DND-41 (cell line): ENCODE data around the gene AVPI1.

Experiments
- CTCF ChIP-seq: IDR thresholded peaks from 2 replicates; pipeline ENCODE4 v1.5.1; 2012; ENCODE audit warnings: borderline replicate concordance, low read length, moderate library complexity, mild to moderate bottlenecking; ENCODE audit not compliant: poor library complexity, severe bottlenecking; ENCODE audit errors: extremely low read depth
- EZH2 ChIP-seq: IDR thresholded peaks from 3 replicates; pipeline ENCODE4 v1.6.1; 2012; ENCODE audit warnings: borderline replicate concordance, low read depth, mild to moderate bottlenecking, moderate library complexity, low read length, inconsistent platforms; ENCODE audit not compliant: severe bottlenecking

- TF ChIP-seq CTCF (no peak), EZH2 (no peak)
Measured at GRCh38 chr10:97683556-97684367, 3.3 kb downstream of the AVPI1 start.
